GM23338 (cell line): ENCODE data around the gene RMC1.

Experiments
- CREB1 ChIP-seq: fragments of 250-450 bp; sonication (Bioruptor Pico); IDR thresholded peaks from 2 replicates; pipeline ENCODE4 v1.5.0; 2020; ENCODE audit warnings: low read depth, mild to moderate bottlenecking, moderate library complexity
- CTCF ChIP-seq, 2 experiments: fragments of 200-600 bp in 1 of 2; sonication (generic) in 1 of 2; conservative IDR thresholded peaks; 2 replicates each; pipeline versions ENCODE4 v1.5.1 to v1.6.1; 2016 to 2017; ENCODE audit warnings: antibody characterized with exemption in 2 of 2, low read depth in 2 of 2, mild to moderate bottlenecking in 2 of 2, moderate library complexity in 1 of 2
- ETS1 ChIP-seq: IDR thresholded peaks from 2 replicates; pipeline ENCODE4 v1.6.1; 2016; ENCODE audit warnings: antibody characterized with exemption
- EZH2 ChIP-seq: fragments of 200-600 bp; sonication (generic); IDR thresholded peaks from one replicate; pipeline ENCODE4 v1.8.0; 2017; ENCODE audit warnings: antibody characterized with exemption, mild to moderate bottlenecking, low read depth; ENCODE audit not compliant: unreplicated experiment
- NANOG ChIP-seq: IDR thresholded peaks from 2 replicates; pipeline ENCODE4 v1.6.1; 2016; ENCODE audit warnings: antibody characterized with exemption, borderline replicate concordance
- POLR2AphosphoS5 ChIP-seq: IDR thresholded peaks from 2 replicates; pipeline ENCODE4 v1.6.1; 2016; ENCODE audit warnings: antibody characterized with exemption, low read depth
- REST ChIP-seq: IDR thresholded peaks from one replicate; pipeline ENCODE4 v1.6.1; 2018; ENCODE audit warnings: antibody characterized with exemption; ENCODE audit not compliant: unreplicated experiment
- STAT1 ChIP-seq: IDR thresholded peaks from one replicate; pipeline ENCODE4 v1.6.1; 2016; ENCODE audit warnings: antibody characterized with exemption; ENCODE audit not compliant: unreplicated experiment

GRCh38 chr18:23575309-23575651 lies 72.0 kb downstream of the RMC1 start:
- no peak for TF ChIP-seq POLR2AphosphoS5
- TF ChIP-seq EZH2 = no peak
- no peak for TF ChIP-seq CTCF (conservative IDR thresholded peaks at IDR 0.05; ENCODE audit: low read depth in 2 of 2)
- TF ChIP-seq REST = no peak
- TF ChIP-seq CREB1 = no peak
- TF ChIP-seq NANOG = no peak
- TF ChIP-seq ETS1 = no peak
- TF ChIP-seq STAT1 = no peak
